Natural killer cell (primary cell): Measurements from ENCODE around the gene NME9. TPM values are rescaled to one million over a fixed set of nuclear protein-coding genes. Genes with fewer than 3 reads are reported as not detected.

Source experiments
- ATAC-seq, 3 donors: fragments of 150-1000 bp in 2 of 3; fragments of 200-7000 bp in 1 of 3; cut with Tn5 transposase; 1 replicate in 1 of 3; 2 replicates in 2 of 3; pipeline ENCODE4 v1.10.0; 2021; ENCODE audit warnings: mild to moderate bottlenecking in 2 of 3, moderate library complexity in 2 of 3
- DNase-seq, 2 donors: peaks; one replicate each; pipeline versions ENCODE4 v3.0.0 to v3.0.0-alpha.2; 2013 to 2021; ENCODE audit warnings: mixed read lengths in 1 of 2
- H3K27ac ChIP-seq: one replicate; pipeline ENCODE4 v1.5.1; 2013; ENCODE audit warnings: mild to moderate bottlenecking, low read length
- H3K27me3 ChIP-seq: one replicate; pipeline ENCODE4 v1.6.1; 2013; ENCODE audit warnings: low read length; ENCODE audit not compliant: control insufficient read depth, insufficient read depth
- H3K36me3 ChIP-seq: one replicate; pipeline ENCODE4 v1.6.1; 2013; ENCODE audit warnings: low read length; ENCODE audit not compliant: control insufficient read depth, insufficient read depth
- H3K4me1 ChIP-seq: one replicate; pipeline ENCODE4 v1.6.1; 2013; ENCODE audit warnings: low read length; ENCODE audit not compliant: control insufficient read depth, insufficient read depth
- H3K4me3 ChIP-seq: one replicate; pipeline ENCODE4 v1.5.1; 2013; ENCODE audit warnings: low read length
- H3K9me3 ChIP-seq: one replicate; pipeline ENCODE4 v1.6.1; 2013; ENCODE audit warnings: low read length; ENCODE audit not compliant: control insufficient read depth, insufficient read depth
- H3K27ac Mint-ChIP-seq, 2 donors: one replicate each; pipeline ENCODE4 v1.8.0; 2022; ENCODE audit warnings: mild to moderate bottlenecking in 2 of 2, mixed read lengths in 2 of 2, moderate library complexity in 1 of 2
- H3K27me3 Mint-ChIP-seq, 2 donors: one replicate each; pipeline ENCODE4 v1.8.0; 2022; ENCODE audit warnings: low read depth in 2 of 2, mixed read lengths in 2 of 2
- H3K36me3 Mint-ChIP-seq: one replicate; pipeline ENCODE4 v1.8.0; 2022; ENCODE audit warnings: mixed read lengths
- H3K4me1 Mint-ChIP-seq, 2 donors: one replicate each; pipeline ENCODE4 v1.8.0; 2022; ENCODE audit warnings: mixed read lengths in 2 of 2
- H3K4me3 Mint-ChIP-seq: one replicate; pipeline ENCODE4 v1.8.0; 2022; ENCODE audit warnings: mild to moderate bottlenecking, moderate library complexity, mixed read lengths
- H3K9me3 Mint-ChIP-seq, 2 donors: one replicate each; pipeline ENCODE4 v1.8.0; 2022; ENCODE audit warnings: mixed read lengths in 2 of 2
- WGBS: methylation state at CpG from one replicate; pipeline ENCODE4 v1.1.7; 2013; ENCODE audit warnings: missing lambda C conversion rate; ENCODE audit not compliant: insufficient coverage; 5-methylcytosine and 5-hydroxymethylcytosine counted together
- intact Hi-C: fragments of 100-400 bp; cut with micrococcal nuclease; formaldehyde crosslinking; loops from one replicate; pipeline ENCODE4 v1.14.2; 2022
- total RNA-seq, 4 donors: library from RNA; stranded (reverse); fragments of 120-200 nt in 1 of 4; gene quantifications; one replicate each; pipeline versions ENCODE4 v1.2.3 to v1.2.4, GENCODE V29; 2013 to 2022
- TF ChIP-seq, protein P1 (sequence below): fragments of 200-600 bp; IDR thresholded peaks from one replicate; pipeline ENCODE4 v1.8.0; 2022; ENCODE audit warnings: antibody characterized with exemption

NME9 gene
- total RNA-seq, 3 donors from 2014 or later (not counting 1 experiment from before 2014, with no cell fraction given) = not detected

DNA sequence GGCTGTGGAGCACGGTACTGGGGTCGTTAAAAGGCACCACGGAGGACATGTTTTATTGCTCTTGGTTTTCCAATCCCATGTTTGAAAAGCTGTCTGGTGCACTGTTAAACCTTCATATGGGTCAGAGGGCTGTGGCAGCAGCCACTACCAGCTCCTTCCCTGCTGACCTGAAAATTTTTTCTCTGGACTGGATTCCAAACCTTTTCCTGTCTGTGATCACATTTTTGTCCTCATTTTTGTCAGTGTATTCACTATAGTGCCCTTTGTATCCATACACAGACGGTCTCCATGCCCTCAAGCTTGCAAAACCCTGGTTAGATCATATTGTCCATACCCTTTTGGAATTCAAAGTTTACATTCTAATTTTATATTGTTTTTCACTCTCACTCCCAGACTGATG is 70.5 kb downstream of the NME9 start:
- TF ChIP-seq, protein P1, sequence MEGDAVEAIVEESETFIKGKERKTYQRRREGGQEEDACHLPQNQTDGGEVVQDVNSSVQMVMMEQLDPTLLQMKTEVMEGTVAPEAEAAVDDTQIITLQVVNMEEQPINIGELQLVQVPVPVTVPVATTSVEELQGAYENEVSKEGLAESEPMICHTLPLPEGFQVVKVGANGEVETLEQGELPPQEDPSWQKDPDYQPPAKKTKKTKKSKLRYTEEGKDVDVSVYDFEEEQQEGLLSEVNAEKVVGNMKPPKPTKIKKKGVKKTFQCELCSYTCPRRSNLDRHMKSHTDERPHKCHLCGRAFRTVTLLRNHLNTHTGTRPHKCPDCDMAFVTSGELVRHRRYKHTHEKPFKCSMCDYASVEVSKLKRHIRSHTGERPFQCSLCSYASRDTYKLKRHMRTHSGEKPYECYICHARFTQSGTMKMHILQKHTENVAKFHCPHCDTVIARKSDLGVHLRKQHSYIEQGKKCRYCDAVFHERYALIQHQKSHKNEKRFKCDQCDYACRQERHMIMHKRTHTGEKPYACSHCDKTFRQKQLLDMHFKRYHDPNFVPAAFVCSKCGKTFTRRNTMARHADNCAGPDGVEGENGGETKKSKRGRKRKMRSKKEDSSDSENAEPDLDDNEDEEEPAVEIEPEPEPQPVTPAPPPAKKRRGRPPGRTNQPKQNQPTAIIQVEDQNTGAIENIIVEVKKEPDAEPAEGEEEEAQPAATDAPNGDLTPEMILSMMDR = no peak
- Histone ChIP-seq H3K4me1 (no peaks in the 10 kb centered on the region), H3K27me3 (no peaks in the 10 kb centered on the region), H3K27ac (no peak overlapping the region), H3K4me3 (no peak overlapping the region), H3K9me3 (no peaks in the 10 kb centered on the region), H3K36me3 (peaks cover 3% of the 10 kb centered on the region)
- intact Hi-C loops = no loop called here
- 98% methylated on average over 4 of the region's 4 CpGs for WGBS
- Mint-ChIP-seq H3K27me3 (no peaks in the 10 kb centered on the region), H3K27ac (no peak overlapping the region), H3K4me1 (peaks cover 0 to 4% of the 10 kb centered on the region in 2 donors), H3K36me3 (no peaks in the 10 kb centered on the region), H3K4me3 (no peak overlapping the region), H3K9me3 (no peaks in the 10 kb centered on the region)
- no peak for DNase-seq
- ATAC-seq = no peak

GRCh38 chr3:138257986-138258385 is 71.7 kb downstream of the NME9 start:
- no peaks in the 10 kb centered on the region for H3K4me1 ChIP-seq
- Mint-ChIP-seq H3K9me3 (no peaks in the 10 kb centered on the region), H3K36me3 (no peaks in the 10 kb centered on the region), H3K27me3 (no peaks in the 10 kb centered on the region), H3K4me3 (no peak overlapping the region), H3K4me1 (peaks cover 0 to 4% of the 10 kb centered on the region in 2 donors), H3K27ac (no peak overlapping the region)
- no peak overlapping the region for H3K4me3 ChIP-seq
- no peaks in the 10 kb centered on the region for H3K9me3 ChIP-seq
- no peak for DNase-seq
- no peak overlapping the region for H3K27ac ChIP-seq
- TF ChIP-seq, protein P1 = no peak
- no peaks in the 10 kb centered on the region for H3K27me3 ChIP-seq
- intact Hi-C loops = no loop called here
- WGBS = 100% methylated on average over 1 of the region's 1 CpG
- no peaks in the 10 kb centered on the region for H3K36me3 ChIP-seq
- no peak for ATAC-seq

DNA sequence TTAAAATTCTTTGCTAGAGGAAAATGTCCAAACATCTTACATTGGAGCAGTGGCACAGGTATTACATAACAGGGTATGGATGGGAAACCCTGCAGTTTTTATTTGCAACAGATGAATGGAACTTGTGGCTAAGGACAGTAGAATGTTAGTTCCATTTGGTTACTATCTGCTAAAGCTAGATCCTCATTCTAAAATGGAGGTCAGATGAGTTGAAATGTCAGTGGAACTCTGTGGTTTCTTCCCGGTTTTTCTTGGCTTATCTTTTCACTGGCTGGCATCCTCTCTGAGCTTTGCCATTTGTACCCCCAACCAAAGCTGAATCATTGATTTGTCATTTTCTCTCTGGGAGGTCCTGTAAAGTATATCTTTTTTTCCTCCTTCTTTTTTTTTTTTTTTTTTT is 73.6 kb downstream of the NME9 start:
- Mint-ChIP-seq H3K27me3 (no peaks in the 10 kb centered on the region), H3K4me3 (no peak overlapping the region), H3K9me3 (no peaks in the 10 kb centered on the region), H3K36me3 (no peaks in the 10 kb centered on the region), H3K4me1 (peaks cover 0 to 4% of the 10 kb centered on the region in 2 donors), H3K27ac (no peak overlapping the region)
- TF ChIP-seq, protein P1 = no peak
- DNase-seq = no peak
- Histone ChIP-seq H3K4me1 (no peaks in the 10 kb centered on the region), H3K27me3 (no peaks in the 10 kb centered on the region), H3K4me3 (no peak overlapping the region), H3K9me3 (no peaks in the 10 kb centered on the region), H3K27ac (no peak overlapping the region), H3K36me3 (no peaks in the 10 kb centered on the region)
- intact Hi-C loops = no loop called here
- no peak for ATAC-seq
- WGBS = 100% methylated on average over 1 of the region's 1 CpG

GRCh38 chr3:138254216-138254615 is 75.4 kb downstream of the NME9 start:
- H3K9me3 ChIP-seq = no peaks in the 10 kb centered on the region
- no peak for DNase-seq
- H3K27ac Mint-ChIP-seq = no peak overlapping the region
- H3K27ac ChIP-seq = no peak overlapping the region
- H3K27me3 Mint-ChIP-seq = no peaks in the 10 kb centered on the region
- H3K4me3 Mint-ChIP-seq = no peak overlapping the region
- H3K9me3 Mint-ChIP-seq = no peaks in the 10 kb centered on the region
- H3K36me3 Mint-ChIP-seq = no peaks in the 10 kb centered on the region
- peaks cover 0 to 4% of the 10 kb centered on the region in 2 donors for H3K4me1 Mint-ChIP-seq
- no peaks in the 10 kb centered on the region for H3K4me1 ChIP-seq
- no peaks in the 10 kb centered on the region for H3K27me3 ChIP-seq
- ATAC-seq = no peak
- intact Hi-C loops = no loop called here
- 90% methylated on average over 1 of the region's 1 CpG for WGBS
- TF ChIP-seq, protein P1 = no peak
- no peaks in the 10 kb centered on the region for H3K36me3 ChIP-seq
- no peak overlapping the region for H3K4me3 ChIP-seq
